Heart left ventricle (tissue), 13 donors: ENCODE results near the gene EPB41L2.

Experiments
- POLR2A ChIP-seq, 2 donors: fragments of 450-650 bp; IDR thresholded peaks; one replicate each; pipeline ENCODE4 v1.6.1; 2017; ENCODE audit warnings: antibody characterized with exemption in 2 of 2, mild to moderate bottlenecking in 2 of 2, moderate library complexity in 2 of 2
- TF ChIP-seq, protein P1 (sequence below), 12 donors: fragments of 200-600 bp; sonication (generic) in 4 of 12; IDR thresholded peaks; one replicate each; pipeline versions ENCODE4 v1.5.0 to v1.8.0; 2018 to 2022; ENCODE audit warnings: antibody characterized with exemption in 12 of 12, mild to moderate bottlenecking in 5 of 12
- donor health status: ischemic (EF 13 %, LVEDD 7.1; RV severe dilation, severe dysfunction).
- donor health status: DM: no; HTN: yes; CAD: no.
- donor health status: DM: no; HTN: no; CAD: no.
- donor health status: ischemic (EF 25% LVEDD 6.9; RV normal size, moderate dysfunction).
- donor health status: ischemic (EF 25% LVEDD 5.7; RV mildly dilated, moderate dysfunction).
- donor health status: ischemic (EF 35%, LVEDD 5.7; RV mildly dilated, moderate dysfunction).
- donor health status: nonischemic (EF 11% LVEDD 7.7; RV severe dilation, severe dysfunction).
- donor health status: DM: yes; HTN: yes; CAD: no.
- donor health status: PGD.
- donor health status: ischemic (EF 29% LVEDD 5.4; RV normal size, mild dysfunction).
- donor health status: nonischemic (EF 23%, LVEDD 6.1; RV moderate dilation, normal function).

DNA sequence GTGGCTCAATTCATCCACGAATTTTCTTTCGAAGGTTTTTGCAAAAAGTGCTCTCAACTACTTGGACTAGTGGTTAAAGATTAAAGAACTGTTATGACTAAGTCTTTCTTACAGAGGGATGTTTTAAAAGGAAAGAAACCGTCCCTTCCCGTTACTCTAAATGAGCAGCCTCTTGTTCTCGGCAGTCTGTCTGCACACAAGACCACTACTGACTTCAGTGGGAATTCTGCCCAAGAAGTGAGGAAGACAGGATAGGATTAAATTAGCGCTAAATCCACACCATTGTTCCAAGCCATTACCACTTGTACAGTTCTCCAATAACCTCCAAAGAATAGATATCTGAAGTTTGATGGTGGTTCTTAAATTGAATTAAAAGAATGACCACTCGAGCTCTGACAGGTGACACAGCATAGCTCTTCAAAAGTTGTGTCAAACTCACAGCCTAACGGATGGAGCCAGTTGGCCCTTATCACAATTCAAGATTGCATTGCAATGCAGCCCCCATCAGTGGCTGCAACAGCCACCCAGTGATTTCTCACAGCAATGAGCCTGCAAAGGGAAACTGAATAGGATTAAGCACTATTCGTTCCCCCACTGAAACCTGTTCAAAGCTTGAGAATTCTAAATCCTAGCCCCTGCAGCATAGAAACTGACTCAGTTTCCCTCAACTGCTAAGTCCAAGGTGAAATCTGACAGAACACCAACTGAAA, 1.8 kb downstream of the EPB41L2 start:
- TF ChIP-seq, protein P1, sequence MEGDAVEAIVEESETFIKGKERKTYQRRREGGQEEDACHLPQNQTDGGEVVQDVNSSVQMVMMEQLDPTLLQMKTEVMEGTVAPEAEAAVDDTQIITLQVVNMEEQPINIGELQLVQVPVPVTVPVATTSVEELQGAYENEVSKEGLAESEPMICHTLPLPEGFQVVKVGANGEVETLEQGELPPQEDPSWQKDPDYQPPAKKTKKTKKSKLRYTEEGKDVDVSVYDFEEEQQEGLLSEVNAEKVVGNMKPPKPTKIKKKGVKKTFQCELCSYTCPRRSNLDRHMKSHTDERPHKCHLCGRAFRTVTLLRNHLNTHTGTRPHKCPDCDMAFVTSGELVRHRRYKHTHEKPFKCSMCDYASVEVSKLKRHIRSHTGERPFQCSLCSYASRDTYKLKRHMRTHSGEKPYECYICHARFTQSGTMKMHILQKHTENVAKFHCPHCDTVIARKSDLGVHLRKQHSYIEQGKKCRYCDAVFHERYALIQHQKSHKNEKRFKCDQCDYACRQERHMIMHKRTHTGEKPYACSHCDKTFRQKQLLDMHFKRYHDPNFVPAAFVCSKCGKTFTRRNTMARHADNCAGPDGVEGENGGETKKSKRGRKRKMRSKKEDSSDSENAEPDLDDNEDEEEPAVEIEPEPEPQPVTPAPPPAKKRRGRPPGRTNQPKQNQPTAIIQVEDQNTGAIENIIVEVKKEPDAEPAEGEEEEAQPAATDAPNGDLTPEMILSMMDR (IDR thresholded peaks at IDR 0.05), result no peak
- no peak for TF ChIP-seq POLR2A (IDR thresholded peaks at IDR 0.05)
